ENCODE data around the gene ADAM10. TPM values are rescaled to one million over a fixed set of nuclear protein-coding genes. Genes with fewer than 3 reads are reported as not detected.

ADAM10 gene
- total RNA-seq, 1 experiment from 2014 or later: 159 TPM

DNA sequence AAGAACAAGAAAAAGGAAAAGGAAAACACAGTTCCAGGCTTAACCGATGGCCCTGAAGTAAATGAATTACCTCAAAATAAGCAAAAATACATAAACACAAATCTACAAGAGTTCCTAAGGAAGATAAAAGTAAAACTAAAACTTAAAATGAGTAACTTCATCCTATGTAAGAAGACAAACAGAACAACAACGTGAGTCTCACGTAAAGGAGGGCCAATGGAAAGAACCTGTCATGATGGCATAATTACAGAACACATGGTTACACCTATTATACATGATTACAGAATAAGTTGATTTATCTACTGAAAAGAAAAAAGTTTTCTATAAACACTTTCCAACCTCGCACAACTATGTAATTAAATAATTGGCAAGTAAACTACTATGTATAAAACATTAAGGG is 42.1 kb downstream of the ADAM10 start:
- Histone ChIP-seq H4K5ac (ENCODE audit: insufficient read length, low read depth, low read length) (no peak overlapping the region), H4K8ac (replicated peaks; ENCODE audit: insufficient read length, low read depth, low read length) (no peak overlapping the region), H3K4me1 (ENCODE audit: insufficient read depth, low read length) (no peaks in the 10 kb centered on the region), H3K14ac (ENCODE audit: insufficient read depth, low read length) (no peak overlapping the region), H2BK5ac (ENCODE audit: insufficient read length, low read length) (no peak overlapping the region), H3K4ac (ENCODE audit: low read depth, low read length) (no peak overlapping the region), H3K79me1 (ENCODE audit: insufficient read depth, low read depth, low read length, poor library complexity, severe bottlenecking) (peaks cover 4% of the 10 kb centered on the region), H3K27ac (ENCODE audit: insufficient read length, low read depth, low read length) (no peak overlapping the region), H2BK20ac (ENCODE audit: low read depth, low read length, poor library complexity, severe bottlenecking) (no peak overlapping the region), H4K20me1 (ENCODE audit: control insufficient read depth, insufficient read depth, insufficient read length) (no peaks in the 10 kb centered on the region), H2BK15ac (ENCODE audit: low read depth, low read length) (no peak overlapping the region), H3K9ac (ENCODE audit: extremely low read depth, insufficient read length, low read length) (no peak overlapping the region), H3K23me2 (ENCODE audit: insufficient read length, low read depth, low read length, poor library complexity, severe bottlenecking) (no peaks in the 10 kb centered on the region), H3K79me2 (ENCODE audit: insufficient read depth, low read length) (no peaks in the 10 kb centered on the region; the same call in 1 of the 2 replicates), H3K18ac (ENCODE audit: insufficient read length, low read depth, low read length) (no peak overlapping the region), H2BK120ac (ENCODE audit: low read depth, low read length, poor library complexity, severe bottlenecking) (no peak overlapping the region), H2AK5ac (ENCODE audit: insufficient read length, low read length) (no peak overlapping the region), H3K23ac (ENCODE audit: insufficient read length, low read depth, low read length) (no peak overlapping the region), H3K4me2 (ENCODE audit: insufficient read depth, insufficient read length, low read length) (no peak overlapping the region), H2AFZ (ENCODE audit: low read length) (no peak overlapping the region), H3K27me3 (ENCODE audit: insufficient read depth, low read length) (no peaks in the 10 kb centered on the region), H4K91ac (ENCODE audit: insufficient read length, low read depth, low read length) (no peak overlapping the region), H2BK12ac (ENCODE audit: insufficient read length, low read depth, low read length) (no peak overlapping the region), H3K9me3 (ENCODE audit: control insufficient read depth, low read depth, low read length) (no peaks in the 10 kb centered on the region), H3K56ac (ENCODE audit: insufficient read length, low read depth, low read length) (no peak overlapping the region), H3T11ph (ENCODE audit: low read length) (no peak overlapping the region)
- TF ChIP-seq, protein P1, sequence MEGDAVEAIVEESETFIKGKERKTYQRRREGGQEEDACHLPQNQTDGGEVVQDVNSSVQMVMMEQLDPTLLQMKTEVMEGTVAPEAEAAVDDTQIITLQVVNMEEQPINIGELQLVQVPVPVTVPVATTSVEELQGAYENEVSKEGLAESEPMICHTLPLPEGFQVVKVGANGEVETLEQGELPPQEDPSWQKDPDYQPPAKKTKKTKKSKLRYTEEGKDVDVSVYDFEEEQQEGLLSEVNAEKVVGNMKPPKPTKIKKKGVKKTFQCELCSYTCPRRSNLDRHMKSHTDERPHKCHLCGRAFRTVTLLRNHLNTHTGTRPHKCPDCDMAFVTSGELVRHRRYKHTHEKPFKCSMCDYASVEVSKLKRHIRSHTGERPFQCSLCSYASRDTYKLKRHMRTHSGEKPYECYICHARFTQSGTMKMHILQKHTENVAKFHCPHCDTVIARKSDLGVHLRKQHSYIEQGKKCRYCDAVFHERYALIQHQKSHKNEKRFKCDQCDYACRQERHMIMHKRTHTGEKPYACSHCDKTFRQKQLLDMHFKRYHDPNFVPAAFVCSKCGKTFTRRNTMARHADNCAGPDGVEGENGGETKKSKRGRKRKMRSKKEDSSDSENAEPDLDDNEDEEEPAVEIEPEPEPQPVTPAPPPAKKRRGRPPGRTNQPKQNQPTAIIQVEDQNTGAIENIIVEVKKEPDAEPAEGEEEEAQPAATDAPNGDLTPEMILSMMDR (conservative IDR thresholded peaks at IDR 0.05): no peak
- H3K27ac Mint-ChIP-seq: no peak overlapping the region; a peak in 1 of 7 replicates
- no peaks in the 10 kb centered on the region for H3K27me3 Mint-ChIP-seq (ENCODE audit: low read depth)
- H3K9me3 Mint-ChIP-seq: no peaks in the 10 kb centered on the region
- no CpG with 5 or more reads among the region's 4 CpGs for WGBS (ENCODE audit: extremely low coverage, insufficient read length, low lambda C conversion rate)
- DNase-seq: no peak
- no peak overlapping the region for H3K4me3 Mint-ChIP-seq
- H3K4me1 Mint-ChIP-seq: no peaks in the 10 kb centered on the region
- H3K36me3 Mint-ChIP-seq (ENCODE audit: insufficient read depth in 1 of 3, low read depth in 3 of 3): peaks cover 0 to 6% (median 5%) of the 10 kb centered on the region in 3 experiments; a peak in 2 of 7 replicates

Measured in H9 (cell line).